Hematopoietic multipotent progenitor cell treated with erythropoietin and hydrocortisone succinate and interleukin-3 and kit ligand, for 6 days (in vitro differentiated cells): ENCODE results near the gene ATM.
"Not testable (repeated sequence)": the region's sequence is repeated elsewhere in the genome, so short reads cannot be mapped to it uniquely, and the experiment has no call there.

Experiments
- DNase-seq: peaks from one replicate; pipeline ENCODE4 v3.0.0-alpha.2; 2015

Gene ATM

GRCh38 chr11:108293229-108293628 is 70.4 kb downstream of the ATM start:
- no peak for DNase-seq

- DNase-seq = no peak
Observed at GRCh38 chr11:108302121-108302785, 79.4 kb downstream of the ATM start.

GRCh38 chr11:108307751-108308150 is 84.9 kb downstream of the ATM start:
- no peak for DNase-seq

- no peak for DNase-seq
Observed at GRCh38 chr11:108313444-108313843, 90.6 kb downstream of the ATM start.

- DNase-seq = no peak
Observed at GRCh38 chr11:108316061-108316460, 93.2 kb downstream of the ATM start.

- DNase-seq = no peak
Observed at GRCh38 chr11:108319541-108320145, 96.8 kb downstream of the ATM start.

GRCh38 chr11:108322666-108323065 is 99.8 kb downstream of the ATM start:
- no peak for DNase-seq

- DNase-seq = no peak
Observed at GRCh38 chr11:108324587-108324986, 101.7 kb downstream of the ATM start.

GRCh38 chr11:108333403-108333899 is 110.6 kb downstream of the ATM start:
- DNase-seq = no peak

GRCh38 chr11:108338750-108339149 is 115.9 kb downstream of the ATM start:
- DNase-seq = no peak

GRCh38 chr11:108340973-108341372 is 118.1 kb downstream of the ATM start:
- peak; percentile 6 for DNase-seq

GRCh38 chr11:108341654-108342053 is 118.8 kb downstream of the ATM start:
- DNase-seq = no peak

GRCh38 chr11:108343714-108344113 is 120.8 kb downstream of the ATM start:
- no peak for DNase-seq

GRCh38 chr11:108345767-108346166 is 122.9 kb downstream of the ATM start:
- DNase-seq = no peak

GRCh38 chr11:108346451-108346850 is 123.6 kb downstream of the ATM start:
- DNase-seq = no peak

- DNase-seq = no peak
Observed at GRCh38 chr11:108351468-108351867, 128.6 kb downstream of the ATM start.

- DNase-seq = no peak
Observed at GRCh38 chr11:108364159-108364558, 141.3 kb downstream of the ATM start.

- no peak for DNase-seq
Observed at GRCh38 chr11:108368134-108368533, 145.3 kb downstream of the ATM start.

- DNase-seq = no peak
Observed at GRCh38 chr11:108369064-108369463, 146.2 kb downstream of the ATM start.

- DNase-seq = no peak
Observed at GRCh38 chr11:108370315-108370714, 147.4 kb downstream of the ATM start.

GRCh38 chr11:108370990-108371389 is 148.1 kb downstream of the ATM start:
- DNase-seq = no peak

- DNase-seq = not testable (repeated sequence)
Observed at GRCh38 chr11:108373505-108373904, 150.6 kb downstream of the ATM start.

- DNase-seq = no peak
Observed at GRCh38 chr11:108388576-108388975, 165.7 kb downstream of the ATM start.

GRCh38 chr11:108392353-108392752 is 169.5 kb downstream of the ATM start:
- no peak for DNase-seq

GRCh38 chr11:108393046-108393445 is 170.2 kb downstream of the ATM start:
- DNase-seq = no peak
